H1 (cell line): Measurements from ENCODE around the gene PURB. TPM values are rescaled to one million over a fixed set of nuclear protein-coding genes. Genes with fewer than 3 reads are reported as not detected.
"Not testable (repeated sequence)": the region's sequence is repeated elsewhere in the genome, so short reads cannot be mapped to it uniquely, and the experiment has no call there.

Experiments
- CTCF ChIA-PET: fragments of 300-600 bp; sonication (Branson Sonifier 250); formaldehyde crosslinking; loops from one replicate; lab custom pipeline; 2021; ENCODE audit not compliant: partially characterized antibody; lab: Charles Lee
- POLR2A ChIA-PET: fragments of 300-600 bp; sonication (Branson Sonifier 250); formaldehyde crosslinking; loops from one replicate; lab custom pipeline; 2021; ENCODE audit warnings: inconsistent platforms; ENCODE audit not compliant: partially characterized antibody; lab: Charles Lee
- DNase-seq, 2 experiments: peaks; one replicate each; pipeline versions ENCODE4 v3.0.0 to v3.0.0-alpha.2; 2010 to 2022; ENCODE audit warnings: low spot score in 2 of 2, low read depth in 1 of 2, mixed read lengths in 1 of 2
- FAIRE-seq: peaks from 2 replicates; lab custom pipeline; 2011; peaks lifted over from hg19 to GRCh38; lab: Jason Lieb, UNC
- H2AFZ ChIP-seq: 2 replicates; pipeline ENCODE4 v1.8.1; 2012; ENCODE audit warnings: low read length, inconsistent platforms
- H2AK5ac ChIP-seq: 2 replicates; pipeline ENCODE4 v1.6.1; 2013; ENCODE audit warnings: low read depth, low read length
- H2BK120ac ChIP-seq: replicated peaks from 2 replicates; pipeline ENCODE3; 2013; ENCODE audit warnings: low read depth, low read length, inconsistent platforms
- H2BK12ac ChIP-seq: 2 replicates; pipeline ENCODE4 v1.6.1; 2013; ENCODE audit warnings: low read depth, low read length
- H2BK15ac ChIP-seq: 2 replicates; pipeline ENCODE4 v1.6.1; 2013; ENCODE audit warnings: low read length
- H2BK20ac ChIP-seq: 2 replicates; pipeline ENCODE4 v1.6.1; 2013; ENCODE audit warnings: low read length
- H2BK5ac ChIP-seq: 2 replicates; pipeline ENCODE4 v1.6.1; 2013; ENCODE audit warnings: low read depth, low read length
- H3K14ac ChIP-seq: 2 replicates; pipeline ENCODE4 v1.6.1; 2013; ENCODE audit warnings: inconsistent platforms; ENCODE audit not compliant: insufficient read length
- H3K18ac ChIP-seq: 2 replicates; pipeline ENCODE4 v1.6.1; 2013; ENCODE audit warnings: low read length; ENCODE audit errors: extremely low read depth
- H3K23ac ChIP-seq: 2 replicates; pipeline ENCODE4 v1.6.1; 2013; ENCODE audit warnings: inconsistent platforms; ENCODE audit not compliant: insufficient read length
- H3K23me2 ChIP-seq: 2 replicates; pipeline ENCODE4 v1.6.1; 2013; ENCODE audit warnings: low read depth, low read length
- H3K27ac ChIP-seq: 2 replicates; pipeline ENCODE4 v1.6.1; 2011; ENCODE audit warnings: low read depth, low read length, inconsistent platforms
- H3K27me3 ChIP-seq, 4 experiments: replicated peaks in 1 of 4; 1 replicate in 1 of 4; 2 replicates in 3 of 4; pipeline versions ENCODE4 v1.6.1 to v1.8.1; 2011 to 2013; ENCODE audit warnings: low read length in 3 of 4, mild to moderate bottlenecking in 3 of 4, inconsistent platforms in 2 of 4, mixed read lengths in 2 of 4, moderate library complexity in 1 of 4; ENCODE audit not compliant: control insufficient read depth in 3 of 4, insufficient read depth in 3 of 4; ENCODE audit errors: extremely low read depth in 1 of 4
- H3K36me3 ChIP-seq, 4 experiments: 2 replicates each; pipeline versions ENCODE4 v1.6.1 to v1.8.1; 2011 to 2013; ENCODE audit warnings: mild to moderate bottlenecking in 4 of 4, low read length in 3 of 4, moderate library complexity in 2 of 4, control low read depth in 1 of 4, inconsistent platforms in 1 of 4; ENCODE audit not compliant: insufficient read depth in 4 of 4, control insufficient read depth in 2 of 4
- H3K4ac ChIP-seq: replicated peaks from 2 replicates; pipeline ENCODE3; 2013; ENCODE audit warnings: low read length, low read depth, mixed read lengths, inconsistent platforms; ENCODE audit not compliant: insufficient read length
- H3K4me1 ChIP-seq, 4 experiments: replicated peaks in 1 of 4; 1 replicate in 1 of 4; 2 replicates in 3 of 4; pipeline versions ENCODE4 v1.6.1 to v1.8.1; 2011 to 2013; ENCODE audit warnings: low read length in 3 of 4, inconsistent platforms in 2 of 4, mixed read lengths in 1 of 4; ENCODE audit not compliant: insufficient read depth in 4 of 4, control insufficient read depth in 3 of 4
- H3K4me2 ChIP-seq, 2 experiments: 2 replicates each; pipeline versions ENCODE4 v1.6.1 to v1.8.1; 2011 to 2013; ENCODE audit warnings: low read depth in 2 of 2, low read length in 2 of 2, control low read depth in 1 of 2, inconsistent platforms in 1 of 2, mild to moderate bottlenecking in 1 of 2; ENCODE audit not compliant: insufficient read depth in 1 of 2
- H3K4me3 ChIP-seq, 4 experiments: fragments of 200-600, 300-600 bp in 1 of 4; sonication (generic), shearing (Covaris generic), sonication (Bioruptor Twin) in 1 of 4; 2 replicates each; pipeline versions ENCODE4 v1.5.1 to v1.8.1; 2011 to 2016; ENCODE audit warnings: low read length in 4 of 4, low read depth in 3 of 4, control low read depth in 2 of 4, inconsistent platforms in 2 of 4, mild to moderate bottlenecking in 2 of 4, mixed read lengths in 1 of 4, moderate library complexity in 1 of 4; ENCODE audit not compliant: insufficient read depth in 2 of 4; ENCODE audit errors: extremely low read depth in 1 of 4
- H3K56ac ChIP-seq: replicated peaks from 2 replicates; pipeline ENCODE3; 2013; ENCODE audit warnings: low read depth, mild to moderate bottlenecking, mixed read lengths, low read length, inconsistent platforms; ENCODE audit not compliant: insufficient read length
- H3K79me1 ChIP-seq: 2 replicates; pipeline ENCODE4 v1.6.1; 2013; ENCODE audit warnings: low read depth, low read length, control low read depth
- H3K79me2 ChIP-seq, 2 experiments: 2 replicates each; pipeline versions ENCODE4 v1.6.1 to v1.8.1; 2012 to 2013; ENCODE audit warnings: low read length in 2 of 2, mild to moderate bottlenecking in 2 of 2, inconsistent platforms in 1 of 2; ENCODE audit not compliant: insufficient read depth in 2 of 2, control insufficient read depth in 1 of 2
- H3K9ac ChIP-seq, 4 experiments: replicated peaks in 1 of 4; 1 replicate in 1 of 4; 2 replicates in 3 of 4; pipeline versions ENCODE4 v1.6.1 to v1.8.1; 2011 to 2013; ENCODE audit warnings: low read depth in 3 of 4, low read length in 3 of 4, control low read depth in 2 of 4, mild to moderate bottlenecking in 2 of 4, moderate library complexity in 2 of 4, inconsistent platforms in 1 of 4; ENCODE audit errors: extremely low read depth in 1 of 4
- H3K9me3 ChIP-seq, 2 experiments: 2 replicates each; pipeline versions ENCODE4 v1.6.1 to v1.8.1; 2012 to 2013; ENCODE audit warnings: mild to moderate bottlenecking in 2 of 2, moderate library complexity in 2 of 2, control low read depth in 1 of 2, inconsistent platforms in 1 of 2, low read depth in 1 of 2, low read length in 1 of 2, mixed read lengths in 1 of 2; ENCODE audit not compliant: insufficient read depth in 2 of 2
- H4K20me1 ChIP-seq, 2 experiments: replicated peaks in 1 of 2; 2 replicates each; pipeline versions ENCODE3 to v1.8.1; 2011 to 2013; ENCODE audit warnings: inconsistent platforms in 2 of 2, low read length in 2 of 2, mild to moderate bottlenecking in 1 of 2; ENCODE audit not compliant: insufficient read depth in 2 of 2, control insufficient read depth in 1 of 2
- H4K5ac ChIP-seq: 2 replicates; pipeline ENCODE4 v1.6.1; 2013; ENCODE audit warnings: low read length, low read depth, mixed read lengths, inconsistent platforms; ENCODE audit not compliant: insufficient read length
- H4K8ac ChIP-seq: 2 replicates; pipeline ENCODE4 v1.8.0; 2013; ENCODE audit warnings: mild to moderate bottlenecking, moderate library complexity, low read length, inconsistent platforms; ENCODE audit not compliant: insufficient read depth; ENCODE audit errors: extremely low read depth
- H4K91ac ChIP-seq: replicated peaks from 2 replicates; pipeline ENCODE3; 2013; ENCODE audit warnings: low read length, mixed read lengths, inconsistent platforms; ENCODE audit not compliant: insufficient read length
- CREB1 ChIP-seq: IDR thresholded peaks from 2 replicates; pipeline ENCODE4 v1.6.1; 2012; ENCODE audit warnings: inconsistent platforms
- MAFK ChIP-seq: IDR thresholded peaks from 2 replicates; pipeline ENCODE4 v1.6.1; 2012; ENCODE audit warnings: low read depth, mild to moderate bottlenecking, improper control_type of control experiment, low read length
- SIX5 ChIP-seq: IDR thresholded peaks from 2 replicates; pipeline ENCODE4 v1.6.1; 2011; ENCODE audit warnings: mild to moderate bottlenecking, low read depth, low read length
- WGBS, 2 experiments: shearing (Covaris generic) in 1 of 2; methylation state at CpG; one replicate each; pipeline versions ENCODE4 v1.1.6 to v1.1.7; 2013 to 2015; ENCODE audit warnings: low lambda C conversion rate in 2 of 2, mixed read lengths in 2 of 2, inconsistent platforms in 1 of 2, low coverage in 1 of 2, missing lambda C conversion rate in 1 of 2; ENCODE audit not compliant: insufficient replicate concordance in 2 of 2, insufficient coverage in 1 of 2, insufficient read length in 1 of 2; ENCODE audit errors: extremely low coverage in 1 of 2, missing lambda C conversion rate in 1 of 2; 5-methylcytosine and 5-hydroxymethylcytosine counted together
- polyA plus RNA-seq, 7 experiments: library from polyadenylated mRNA; depleted of rRNA in 3 of 7; stranded (reverse) in 5 of 7; unstranded in 2 of 7; fragments of >200 nt in 5 of 7; fragments of 200-250 nt in 2 of 7; gene quantifications; 1 replicate in 5 of 7; 2 replicates in 1 of 7; 4 replicates in 1 of 7; pipeline versions ENCODE4 v1.2.1 to v1.2.3, GENCODE V29; 2011 to 2013; ENCODE audit warnings: missing spikeins in 2 of 7, mixed read lengths in 2 of 7
- total RNA-seq: library from RNA; stranded (reverse); fragmentation: NEBNext Ultra II Directional; extraction: Animal tissue kit (Norgen Biotek cat#: 25700); gene quantifications from 2 replicates; pipeline ENCODE4 v1.2.1, GENCODE V29; 2021
- TF ChIP-seq, protein P1 (sequence below), 3 experiments: IDR thresholded peaks; 1 replicate in 2 of 3; 2 replicates in 1 of 3; pipeline versions ENCODE4 v1.5.1 to v1.6.1; 2011; ENCODE audit warnings: low read length in 3 of 3, mild to moderate bottlenecking in 3 of 3, inconsistent platforms in 2 of 3, low read depth in 1 of 3, moderate library complexity in 1 of 3; ENCODE audit not compliant: insufficient read depth in 1 of 3; ENCODE audit errors: control extremely low read depth in 1 of 3

Gene PURB
- total and polyA plus RNA-seq, 2 of the 8 experiments (the other 6 are each of a cell fraction or from before 2014, with no cell fraction given), result 3.3 to 22.7 TPM

DNA sequence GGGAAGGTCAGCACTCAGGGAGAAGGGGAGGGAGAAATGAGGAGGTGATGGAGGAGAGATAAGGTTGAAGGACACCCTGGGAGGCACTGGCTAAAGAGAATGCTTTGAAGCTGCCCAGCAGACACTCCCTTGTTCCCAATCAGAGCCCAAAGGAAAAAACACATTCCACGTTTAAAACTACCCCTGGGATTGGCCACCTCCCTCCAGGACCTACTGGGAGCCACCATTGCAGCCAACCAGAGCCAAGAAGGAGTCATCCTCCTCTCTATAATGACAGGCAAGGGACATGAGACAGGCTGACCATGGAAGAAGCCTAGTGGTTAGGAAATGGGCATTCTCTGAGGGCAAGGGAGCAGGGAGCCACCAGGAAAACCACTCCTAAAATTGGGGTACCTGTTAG, 49.7 kb upstream of the PURB start (continued):
- TF ChIP-seq SIX5 (no peak), CREB1 (no peak), MAFK (no peak)
- TF ChIP-seq, protein P1, sequence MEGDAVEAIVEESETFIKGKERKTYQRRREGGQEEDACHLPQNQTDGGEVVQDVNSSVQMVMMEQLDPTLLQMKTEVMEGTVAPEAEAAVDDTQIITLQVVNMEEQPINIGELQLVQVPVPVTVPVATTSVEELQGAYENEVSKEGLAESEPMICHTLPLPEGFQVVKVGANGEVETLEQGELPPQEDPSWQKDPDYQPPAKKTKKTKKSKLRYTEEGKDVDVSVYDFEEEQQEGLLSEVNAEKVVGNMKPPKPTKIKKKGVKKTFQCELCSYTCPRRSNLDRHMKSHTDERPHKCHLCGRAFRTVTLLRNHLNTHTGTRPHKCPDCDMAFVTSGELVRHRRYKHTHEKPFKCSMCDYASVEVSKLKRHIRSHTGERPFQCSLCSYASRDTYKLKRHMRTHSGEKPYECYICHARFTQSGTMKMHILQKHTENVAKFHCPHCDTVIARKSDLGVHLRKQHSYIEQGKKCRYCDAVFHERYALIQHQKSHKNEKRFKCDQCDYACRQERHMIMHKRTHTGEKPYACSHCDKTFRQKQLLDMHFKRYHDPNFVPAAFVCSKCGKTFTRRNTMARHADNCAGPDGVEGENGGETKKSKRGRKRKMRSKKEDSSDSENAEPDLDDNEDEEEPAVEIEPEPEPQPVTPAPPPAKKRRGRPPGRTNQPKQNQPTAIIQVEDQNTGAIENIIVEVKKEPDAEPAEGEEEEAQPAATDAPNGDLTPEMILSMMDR (IDR thresholded peaks at IDR 0.05; ENCODE audit: control extremely low read depth in 1 of 3, insufficient read depth in 1 of 3, low read depth in 1 of 3, low read length in 3 of 3), result no peak

DNA sequence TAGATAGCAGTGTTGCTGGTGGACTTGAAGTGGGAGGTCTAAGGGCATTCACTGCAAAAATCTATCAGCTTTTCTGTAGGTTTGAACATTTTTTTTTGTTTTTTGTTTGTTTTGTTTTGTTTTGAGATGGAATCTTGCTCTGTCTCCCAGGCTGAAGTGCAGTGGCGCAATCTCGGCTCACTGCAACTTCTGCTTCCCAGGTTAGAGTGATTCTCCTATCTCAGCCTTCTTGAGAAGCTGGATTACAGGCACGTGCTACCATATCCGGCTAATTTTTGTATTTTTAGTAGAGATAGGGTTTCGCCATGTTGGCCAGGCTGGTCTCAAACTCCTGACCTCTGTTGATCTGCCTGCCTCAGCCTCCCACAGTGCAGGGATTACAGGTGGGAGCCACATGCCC, 49.2 kb upstream of the PURB start:
- H3K14ac ChIP-seq, H2BK20ac ChIP-seq, H3K9ac ChIP-seq, H4K5ac ChIP-seq, H3K27ac ChIP-seq, H3K4me2 ChIP-seq, FAIRE-seq, H3K79me2 ChIP-seq, DNase-seq, H3K23ac ChIP-seq, POLR2A ChIA-PET, H4K91ac ChIP-seq, H3K4ac ChIP-seq, H3K27me3 ChIP-seq, H3K23me2 ChIP-seq, H2BK120ac ChIP-seq, H3K18ac ChIP-seq, H4K8ac ChIP-seq, H3K4me3 ChIP-seq, H3K4me1 ChIP-seq, H3K56ac ChIP-seq, H2BK5ac ChIP-seq, H4K20me1 ChIP-seq, H3K79me1 ChIP-seq, H3K9me3 ChIP-seq, H2AK5ac ChIP-seq, H2BK15ac ChIP-seq, H2BK12ac ChIP-seq, H3K36me3 ChIP-seq, H2AFZ ChIP-seq: not testable (repeated sequence)
- WGBS, 2 experiments, result 96% methylated on average over 5 of the region's 5 CpGs; no CpG with 5 or more reads in 1 of the 2 experiments
- CTCF ChIA-PET, result interaction anchor here (0.6 to 1.0 kb wide), 2 partner anchors 8 to 14 kb away, joined by 3 to 4 read pairs; no protein-coding TSS in a partner anchor
